SK-N-SH treated with all-trans-retinoic acid at 6 μM for 48 hours (cell line): ENCODE results near the gene MTA1.

Source experiments
- ATAC-seq: fragments of 200-7000 bp; cut with Tn5 transposase; 3 replicates; pipeline ENCODE4 v1.9.1; 2020; ENCODE audit warnings: mild to moderate bottlenecking, moderate library complexity
- ARNTL ChIP-seq: fragments of 450-650 bp; formaldehyde crosslinking; IDR thresholded peaks from 2 replicates; pipeline ENCODE4 v1.5.0; 2020; ENCODE audit warnings: low read depth, mild to moderate bottlenecking, moderate library complexity, borderline replicate concordance
- BACH2 ChIP-seq: fragments of 250-450 bp; sonication (Bioruptor Pico); IDR thresholded peaks from 2 replicates; pipeline ENCODE4 v1.9.0; 2021; ENCODE audit warnings: mild to moderate bottlenecking, borderline replicate concordance
- CREB5 ChIP-seq: fragments of 250-450 bp; sonication (Bioruptor Pico); IDR thresholded peaks from 2 replicates; pipeline ENCODE4 v1.5.1; 2020; ENCODE audit warnings: low read depth, mild to moderate bottlenecking, moderate library complexity
- CSDC2 ChIP-seq: fragments of 250-450 bp; sonication (Bioruptor Pico); IDR thresholded peaks from 2 replicates; pipeline ENCODE4 v1.5.0; 2020; ENCODE audit warnings: mild to moderate bottlenecking, moderate library complexity
- CSRNP3 ChIP-seq: fragments of 250-450 bp; sonication (Bioruptor Pico); IDR thresholded peaks from 2 replicates; pipeline ENCODE4 v1.5.1; 2021; ENCODE audit warnings: mild to moderate bottlenecking, moderate library complexity
- ESRRG ChIP-seq: fragments of 250-450 bp; sonication (Bioruptor Pico); IDR thresholded peaks from 2 replicates; pipeline ENCODE4 v1.6.1; 2021; ENCODE audit warnings: mild to moderate bottlenecking
- GLIS3 ChIP-seq: fragments of 250-450 bp; sonication (Bioruptor Pico); IDR thresholded peaks from 2 replicates; pipeline ENCODE4 v1.5.0; 2020; ENCODE audit warnings: mild to moderate bottlenecking, moderate library complexity
- ISL1 ChIP-seq: fragments of 250-450 bp; sonication (Bioruptor Pico); IDR thresholded peaks from 2 replicates; pipeline ENCODE4 v2.1.2; 2022; ENCODE audit warnings: mild to moderate bottlenecking, moderate library complexity
- OSR1 ChIP-seq: fragments of 250-450 bp; sonication (Bioruptor Pico); IDR thresholded peaks from 2 replicates; pipeline ENCODE4 v1.8.0; 2022; ENCODE audit warnings: moderate library complexity, mild to moderate bottlenecking, inconsistent platforms
- PATZ1 ChIP-seq: fragments of 250-450 bp; sonication (Bioruptor Pico); IDR thresholded peaks from 2 replicates; pipeline ENCODE4 v1.8.0; 2020; ENCODE audit warnings: mild to moderate bottlenecking, moderate library complexity, borderline replicate concordance
- POU6F1 ChIP-seq: fragments of 250-450 bp; sonication (Bioruptor Pico); IDR thresholded peaks from 2 replicates; pipeline ENCODE4 v1.8.0; 2021; ENCODE audit warnings: low read depth, mild to moderate bottlenecking, moderate library complexity, borderline replicate concordance
- RARB ChIP-seq: fragments of 250-450 bp; sonication (Bioruptor Pico); IDR thresholded peaks from 2 replicates; pipeline ENCODE4 v1.8.0; 2021; ENCODE audit warnings: mild to moderate bottlenecking, moderate library complexity
- SNAI2 ChIP-seq: fragments of 250-450 bp; sonication (Bioruptor Pico); IDR thresholded peaks from 2 replicates; pipeline ENCODE4 v1.5.0; 2020; ENCODE audit warnings: mild to moderate bottlenecking, moderate library complexity
- TOX ChIP-seq: fragments of 250-450 bp; sonication (Bioruptor Pico); IDR thresholded peaks from 2 replicates; pipeline ENCODE4 v1.8.0; 2021; ENCODE audit warnings: mild to moderate bottlenecking, moderate library complexity, borderline replicate concordance
- TSHZ2 ChIP-seq: fragments of 250-450 bp; sonication (Bioruptor Pico); IDR thresholded peaks from 2 replicates; pipeline ENCODE4 v1.5.0; 2020; ENCODE audit warnings: mild to moderate bottlenecking, moderate library complexity
- ZC3H10 ChIP-seq: fragments of 250-450 bp; sonication (Bioruptor Pico); IDR thresholded peaks from 2 replicates; pipeline ENCODE4 v1.5.1; 2021; ENCODE audit warnings: mild to moderate bottlenecking, moderate library complexity
- ZFP3 ChIP-seq: fragments of 250-450 bp; sonication (Bioruptor Pico); IDR thresholded peaks from 2 replicates; pipeline ENCODE4 v1.5.0; 2020; ENCODE audit warnings: mild to moderate bottlenecking, moderate library complexity
- ZFP30 ChIP-seq: fragments of 450-650 bp; formaldehyde crosslinking; IDR thresholded peaks from 2 replicates; pipeline ENCODE4 v1.5.0; 2022; ENCODE audit warnings: mild to moderate bottlenecking, moderate library complexity
- ZNF565 ChIP-seq: fragments of 450-650 bp; formaldehyde crosslinking; conservative IDR thresholded peaks from 2 replicates; pipeline ENCODE4 v1.5.0; 2020; ENCODE audit warnings: low read depth, mild to moderate bottlenecking, moderate library complexity
- ZNF70 ChIP-seq: fragments of 450-650 bp; formaldehyde crosslinking; IDR thresholded peaks from 2 replicates; pipeline ENCODE4 v1.5.0; 2020; ENCODE audit warnings: mild to moderate bottlenecking, moderate library complexity
- ZNF8 ChIP-seq: fragments of 450-650 bp; formaldehyde crosslinking; IDR thresholded peaks from 2 replicates; pipeline ENCODE4 v1.5.0; 2020; ENCODE audit warnings: mild to moderate bottlenecking, moderate library complexity

Gene MTA1

GRCh38 chr14:105389976-105390848 is 29.4 kb upstream of the MTA1 start:
- no peak for TF ChIP-seq CSDC2 (CRISPR knock-in tag)
- TF ChIP-seq GLIS3 (CRISPR knock-in tag), result no peak
- TF ChIP-seq ZNF8 (CRISPR knock-in tag), result no peak
- TF ChIP-seq ISL1 (CRISPR knock-in tag), result no peak
- no peak for TF ChIP-seq ZNF70 (CRISPR knock-in tag)
- TF ChIP-seq TSHZ2 (CRISPR knock-in tag), result no peak
- TF ChIP-seq POU6F1 (CRISPR knock-in tag), result no peak
- TF ChIP-seq TOX (CRISPR knock-in tag), result no peak
- TF ChIP-seq SNAI2 (CRISPR knock-in tag), result no peak
- no peak for TF ChIP-seq ZFP3 (CRISPR knock-in tag)
- TF ChIP-seq ARNTL (CRISPR knock-in tag), result no peak
- no peak for ATAC-seq

GRCh38 chr14:105390849-105391500 is 28.7 kb upstream of the MTA1 start:
- no peak for ATAC-seq
- TF ChIP-seq CREB5 (no peak), ZC3H10 (CRISPR knock-in tag) (no peak), ISL1 (CRISPR knock-in tag) (no peak), ZFP30 (no peak), ZNF565 (no peak), RARB (CRISPR knock-in tag) (no peak), ZNF70 (CRISPR knock-in tag) (no peak), GLIS3 (CRISPR knock-in tag) (no peak), ESRRG (no peak), TOX (CRISPR knock-in tag) (no peak), SNAI2 (CRISPR knock-in tag) (no peak), CSRNP3 (CRISPR knock-in tag) (no peak), ZFP3 (CRISPR knock-in tag) (no peak), ZNF8 (CRISPR knock-in tag) (no peak), OSR1 (CRISPR knock-in tag) (no peak)

GRCh38 chr14:105391541-105391940 is 28.1 kb upstream of the MTA1 start:
- ATAC-seq, result no peak
- TF ChIP-seq ZNF565 (no peak), SNAI2 (CRISPR knock-in tag) (no peak), OSR1 (CRISPR knock-in tag) (no peak), TOX (CRISPR knock-in tag) (no peak), ZFP30 (no peak), POU6F1 (CRISPR knock-in tag) (no peak), ESRRG (no peak), ARNTL (CRISPR knock-in tag) (no peak), PATZ1 (CRISPR knock-in tag) (no peak), BACH2 (CRISPR knock-in tag) (no peak), ISL1 (CRISPR knock-in tag) (no peak), CSDC2 (CRISPR knock-in tag) (no peak), RARB (CRISPR knock-in tag) (no peak), ZC3H10 (CRISPR knock-in tag) (no peak)
